ENCODE data around the gene PITPNB.

The PITPNB gene

GRCh38 chr22:27853424-27853823, 65.6 kb downstream of the PITPNB start:
- DNase-seq = no peak

- DNase-seq = no peak
Measured at GRCh38 chr22:27851974-27852746, 66.9 kb downstream of the PITPNB start.

GRCh38 chr22:27850000-27850521, 69.0 kb downstream of the PITPNB start:
- DNase-seq = no peak

GRCh38 chr22:27848005-27848404, 71.1 kb downstream of the PITPNB start:
- DNase-seq = no peak

GRCh38 chr22:27846910-27847309, 72.1 kb downstream of the PITPNB start:
- no peak for DNase-seq

GRCh38 chr22:27846248-27846757, 72.8 kb downstream of the PITPNB start:
- DNase-seq = no peak

- DNase-seq = no peak
Measured at GRCh38 chr22:27845644-27846043, 73.4 kb downstream of the PITPNB start.

GRCh38 chr22:27844656-27845591, 74.1 kb downstream of the PITPNB start:
- no peak for DNase-seq

GRCh38 chr22:27844256-27844655, 74.8 kb downstream of the PITPNB start:
- DNase-seq = no peak

- DNase-seq = no peak
Measured at GRCh38 chr22:27843441-27843840, 75.6 kb downstream of the PITPNB start.

GRCh38 chr22:27842669-27843431, 76.2 kb downstream of the PITPNB start:
- DNase-seq = no peak

GRCh38 chr22:27842201-27842600, 76.9 kb downstream of the PITPNB start:
- DNase-seq = no peak

- DNase-seq = no peak
Measured at GRCh38 chr22:27840436-27840835, 78.6 kb downstream of the PITPNB start.

- DNase-seq = no peak
Measured at GRCh38 chr22:27839057-27839660, 79.9 kb downstream of the PITPNB start.

GRCh38 chr22:27836181-27836580, 82.9 kb downstream of the PITPNB start:
- DNase-seq = no peak

- no peak for DNase-seq
Measured at GRCh38 chr22:27835446-27835845, 83.6 kb downstream of the PITPNB start.

- DNase-seq = no peak
Measured at GRCh38 chr22:27834364-27835185, 84.5 kb downstream of the PITPNB start.

- no peak for DNase-seq
Measured at GRCh38 chr22:27833803-27834202, 85.3 kb downstream of the PITPNB start.

- no peak for DNase-seq
Measured at GRCh38 chr22:27832606-27833005, 86.5 kb downstream of the PITPNB start.

- DNase-seq = no peak
Measured at GRCh38 chr22:27829620-27830019, 89.4 kb downstream of the PITPNB start.

Measured in T1000 (cell line).